Measurements from ENCODE around the gene CARD11.
"Not testable (repeated sequence)": the region's sequence is repeated elsewhere in the genome, so short reads cannot be mapped to it uniquely, and the experiment has no call there.

The CARD11 gene

DNA sequence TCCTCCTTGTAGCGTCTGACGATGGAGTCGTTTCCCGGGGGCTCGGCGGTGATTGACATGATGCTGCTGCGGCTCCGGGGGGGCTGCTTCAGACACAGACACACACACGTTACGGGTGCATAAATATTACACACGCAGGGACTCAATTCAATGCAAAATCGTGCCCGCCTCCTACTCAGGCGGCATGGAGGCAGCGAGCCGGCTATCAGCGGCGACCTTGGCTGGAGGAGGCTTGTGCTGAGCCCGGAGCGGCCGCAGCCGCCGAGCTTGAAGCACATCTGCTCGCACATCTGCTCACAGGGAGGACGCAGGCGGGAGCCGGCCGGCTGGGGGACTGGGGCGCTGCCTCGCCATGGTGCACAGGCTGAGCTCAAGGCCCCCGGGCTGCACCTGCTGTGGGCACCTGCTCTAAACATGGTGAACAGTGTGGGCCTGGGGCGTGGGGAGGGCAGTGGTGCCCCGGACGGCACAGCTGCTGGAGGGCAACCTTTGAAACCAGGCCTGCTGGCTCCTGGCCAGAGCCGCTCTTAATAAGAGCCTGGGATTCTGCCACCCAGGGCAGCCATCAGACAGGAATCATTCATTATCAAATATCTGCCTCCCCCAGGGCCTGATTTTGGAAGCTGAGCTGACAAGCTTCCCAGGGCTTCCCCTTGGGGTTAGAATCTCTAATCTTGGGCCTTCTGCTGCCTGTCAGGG, 114.9 kb downstream of the CARD11 start:
- DNase-seq (ENCODE audit: low read depth in 2 of 2, low spot score in 1 of 2) = no peak

GRCh38 chr7:2928256-2928612, 115.4 kb downstream of the CARD11 start:
- DNase-seq (ENCODE audit: low read depth in 2 of 2, low spot score in 1 of 2) = no peak

DNA sequence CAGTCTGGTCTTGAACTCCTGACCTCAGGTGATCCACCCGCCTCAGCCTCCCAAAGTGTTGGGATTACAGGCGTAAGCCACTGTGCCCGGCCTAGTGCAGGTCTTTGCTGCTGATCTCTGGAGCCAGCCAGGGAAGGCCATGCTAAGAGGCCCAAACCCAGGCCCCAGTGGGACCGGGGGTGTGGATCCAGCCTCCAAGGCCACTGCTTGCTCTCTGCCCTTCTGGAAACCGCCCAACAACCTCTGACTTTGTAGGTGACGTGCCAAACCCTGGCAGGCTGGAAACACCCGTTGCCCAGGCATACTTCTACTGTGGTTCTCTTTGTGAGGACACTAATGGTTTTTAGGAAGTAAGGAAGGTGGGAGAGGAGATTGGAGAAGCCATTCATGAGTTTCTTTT, 116.1 kb downstream of the CARD11 start:
- no peak for DNase-seq (ENCODE audit: low read depth in 2 of 2, low spot score in 1 of 2)

DNA sequence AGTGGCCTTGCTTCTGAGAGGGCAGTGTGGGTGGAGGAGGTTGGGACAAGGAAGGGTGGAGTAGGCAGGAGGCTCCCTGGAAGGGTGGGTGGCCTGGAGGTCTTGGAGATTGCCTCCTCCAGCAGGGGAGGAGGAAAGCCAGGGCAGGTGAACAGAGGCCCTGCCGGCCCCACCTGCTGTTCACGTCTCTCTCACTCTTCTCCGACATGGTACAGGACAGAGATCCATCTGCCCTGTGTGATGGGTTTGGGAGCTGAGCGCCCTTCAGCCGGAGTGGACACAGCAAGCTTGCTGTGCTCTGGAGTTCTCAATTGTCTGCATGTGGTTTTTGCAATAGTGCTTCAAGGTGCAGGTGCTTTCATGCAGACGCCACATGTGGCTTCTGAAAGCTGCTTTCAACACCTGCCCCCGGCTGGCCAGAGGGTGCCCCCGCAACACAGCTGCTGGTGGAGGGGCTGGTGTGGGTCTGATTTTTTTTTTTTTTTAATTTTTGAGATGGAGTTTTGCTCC, 116.7 kb downstream of the CARD11 start:
- no peak for DNase-seq (ENCODE audit: low read depth in 2 of 2, low spot score in 1 of 2)

DNA sequence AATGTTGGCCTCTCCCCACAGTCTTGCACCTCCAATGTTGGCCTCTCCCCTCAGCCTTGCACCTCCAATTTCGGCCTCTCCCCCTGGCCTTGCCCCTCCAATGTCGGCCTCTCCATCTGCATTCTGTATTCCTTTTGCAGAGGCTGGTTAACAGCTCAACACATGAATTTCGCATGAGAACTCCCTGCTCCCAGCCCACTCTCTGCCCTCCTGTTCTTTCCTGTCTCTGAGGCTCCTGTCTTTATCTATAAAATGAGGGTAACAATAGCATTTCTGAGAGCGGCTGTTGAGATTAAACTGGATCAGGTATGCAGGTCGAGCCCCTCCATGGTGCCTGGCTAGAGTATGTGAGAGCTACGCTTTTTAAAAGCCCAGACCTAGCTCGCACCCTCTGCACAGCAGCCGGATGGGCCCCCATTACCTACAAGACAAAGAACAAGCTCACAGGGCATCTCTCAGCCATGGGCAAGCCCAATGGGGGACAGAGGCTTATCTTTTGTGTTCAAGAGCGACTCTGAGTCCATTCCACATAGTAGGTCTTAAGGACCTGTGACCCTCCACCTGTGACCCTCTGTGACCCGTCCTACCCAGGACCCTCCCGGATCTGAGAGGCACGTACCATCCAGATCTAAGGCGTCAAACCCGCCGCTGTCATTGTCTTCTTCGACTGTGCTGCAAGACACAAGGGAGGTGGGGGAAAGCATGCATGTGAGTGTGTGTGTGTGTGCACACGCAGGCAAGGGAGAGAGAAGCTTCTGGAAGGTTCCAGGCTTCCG, 117.4 kb downstream of the CARD11 start:
- DNase-seq (ENCODE audit: low read depth in 2 of 2, low spot score in 1 of 2) = no peak

DNA sequence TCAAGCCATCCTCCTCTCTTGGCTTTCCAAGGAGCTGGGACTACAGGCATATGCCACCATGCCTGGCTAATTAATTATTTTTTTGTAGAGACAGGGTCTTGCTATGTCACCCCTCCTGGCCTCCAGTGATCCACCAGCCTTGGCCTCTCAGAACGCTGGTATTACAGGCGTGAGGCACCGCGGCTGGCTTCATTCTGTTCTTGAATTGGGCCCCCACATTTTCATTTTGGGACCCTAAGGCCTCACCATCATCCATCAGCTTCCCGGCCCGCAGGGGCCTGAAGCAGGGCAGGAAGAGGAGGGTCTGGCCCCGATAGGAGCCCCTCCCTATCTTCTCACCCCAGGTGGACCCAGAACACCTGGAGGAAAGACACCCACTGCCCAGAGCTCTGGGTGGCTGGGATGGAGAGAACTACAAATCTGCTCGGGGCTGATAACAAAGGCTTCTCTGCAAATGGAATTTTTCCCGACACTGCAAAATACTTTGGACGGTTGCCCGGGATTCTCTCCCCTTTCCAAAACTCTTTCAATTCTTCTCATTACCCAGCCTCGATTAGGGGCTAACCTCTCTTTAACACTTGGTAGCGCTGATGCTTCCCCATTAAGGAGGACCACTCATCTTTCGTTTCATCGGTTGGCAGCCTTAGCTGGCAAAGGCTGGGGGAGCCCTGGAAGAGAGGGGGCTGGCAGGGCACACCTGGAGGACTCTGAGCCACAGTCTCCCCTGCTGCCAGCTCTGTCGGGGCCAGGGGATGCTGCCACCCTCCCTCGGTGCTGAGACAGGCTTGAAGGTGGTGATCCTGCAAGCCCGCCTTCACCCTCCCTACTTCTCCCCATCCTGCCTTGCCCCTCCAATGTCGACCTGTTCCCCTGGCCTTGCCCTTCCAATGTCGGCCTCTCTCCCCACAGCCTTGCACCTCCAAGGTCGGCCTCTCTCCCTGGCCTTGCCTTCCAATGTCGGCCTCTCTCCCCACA, 118.5 kb downstream of the CARD11 start:
- no peak for DNase-seq (ENCODE audit: low read depth in 2 of 2, low spot score in 1 of 2)

DNA sequence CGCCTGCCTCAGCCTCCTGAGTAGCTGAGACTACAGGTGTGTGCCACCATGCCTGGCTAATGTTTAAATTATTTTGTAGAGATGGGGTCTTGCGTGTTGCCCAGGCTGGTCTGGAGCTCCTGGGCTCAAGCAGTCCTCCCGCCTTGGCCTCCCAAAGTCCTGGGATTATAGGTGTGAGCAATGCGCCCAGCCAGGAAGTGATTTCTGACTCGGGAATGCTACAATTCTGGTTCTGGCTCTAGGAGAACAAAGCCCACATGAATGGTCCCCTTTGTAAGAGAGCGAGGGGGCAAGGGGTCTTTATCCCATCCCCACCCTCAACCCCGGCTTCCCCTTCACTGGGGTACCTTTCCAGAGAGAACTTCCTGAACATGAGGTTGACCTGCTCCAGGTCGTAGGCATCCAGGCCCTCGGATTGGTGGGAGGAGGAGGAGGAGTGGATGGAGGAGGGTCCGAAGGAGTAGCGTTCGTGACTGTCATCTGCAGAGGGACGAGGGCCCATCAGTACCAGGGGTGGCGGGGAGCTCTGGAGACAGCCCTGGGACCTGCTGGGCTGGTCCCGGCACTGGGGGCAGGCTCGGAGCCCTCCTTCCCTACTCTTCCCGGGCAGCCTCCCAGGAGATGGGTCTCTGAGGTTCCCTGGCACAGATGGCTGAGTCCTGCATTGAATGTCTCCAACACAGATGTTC, 119.6 kb downstream of the CARD11 start:
- no peak for DNase-seq (ENCODE audit: low read depth in 2 of 2, low spot score in 1 of 2)

DNA sequence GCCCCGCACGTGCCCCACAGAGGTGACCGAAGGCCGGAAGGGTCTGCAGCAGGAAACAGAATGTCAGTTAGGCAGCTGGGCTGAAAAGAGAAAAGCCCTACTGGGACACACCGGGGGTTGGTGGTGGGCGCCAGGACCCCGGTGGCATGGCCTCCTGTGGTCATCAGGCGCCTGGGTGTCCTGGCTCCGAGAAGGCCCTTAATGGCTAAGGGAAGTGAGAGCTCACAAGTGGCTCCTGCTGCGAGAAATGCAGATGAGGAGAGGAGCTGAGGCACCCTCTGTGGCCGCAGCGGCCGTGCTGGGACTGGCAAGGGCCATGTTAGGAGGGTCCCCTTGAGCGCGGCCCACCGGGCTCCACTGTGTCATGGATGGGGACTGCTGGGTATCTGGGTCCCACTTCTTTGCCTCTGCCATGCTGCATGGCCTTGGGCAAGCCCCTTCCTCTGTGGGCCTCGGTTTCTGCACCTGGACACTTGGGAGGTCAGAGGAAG, 120.3 kb downstream of the CARD11 start:
- no peak for DNase-seq (ENCODE audit: low read depth in 2 of 2, low spot score in 1 of 2)

GRCh38 chr7:2922866-2923265, 120.8 kb downstream of the CARD11 start:
- DNase-seq (ENCODE audit: low read depth in 2 of 2, low spot score in 1 of 2) = no peak

DNA sequence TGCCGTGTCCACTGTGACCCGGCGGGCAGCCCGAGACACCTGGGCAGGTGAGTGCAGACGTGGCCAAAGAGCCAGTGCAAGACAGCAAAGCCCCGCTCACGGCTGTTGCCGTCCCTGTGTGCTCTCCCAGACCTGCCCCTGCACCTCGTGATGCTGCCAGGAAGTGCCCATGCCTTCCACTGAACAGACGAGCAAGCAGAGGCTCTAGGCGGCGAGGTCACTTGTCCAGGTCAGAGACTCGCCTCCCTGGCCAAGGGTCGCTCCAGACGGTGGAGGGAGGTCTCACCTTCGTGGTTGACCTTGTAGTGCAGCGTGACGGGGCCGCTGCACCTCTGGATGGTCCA, 121.3 kb downstream of the CARD11 start:
- DNase-seq (ENCODE audit: low read depth in 2 of 2, low spot score in 1 of 2) = no peak

DNA sequence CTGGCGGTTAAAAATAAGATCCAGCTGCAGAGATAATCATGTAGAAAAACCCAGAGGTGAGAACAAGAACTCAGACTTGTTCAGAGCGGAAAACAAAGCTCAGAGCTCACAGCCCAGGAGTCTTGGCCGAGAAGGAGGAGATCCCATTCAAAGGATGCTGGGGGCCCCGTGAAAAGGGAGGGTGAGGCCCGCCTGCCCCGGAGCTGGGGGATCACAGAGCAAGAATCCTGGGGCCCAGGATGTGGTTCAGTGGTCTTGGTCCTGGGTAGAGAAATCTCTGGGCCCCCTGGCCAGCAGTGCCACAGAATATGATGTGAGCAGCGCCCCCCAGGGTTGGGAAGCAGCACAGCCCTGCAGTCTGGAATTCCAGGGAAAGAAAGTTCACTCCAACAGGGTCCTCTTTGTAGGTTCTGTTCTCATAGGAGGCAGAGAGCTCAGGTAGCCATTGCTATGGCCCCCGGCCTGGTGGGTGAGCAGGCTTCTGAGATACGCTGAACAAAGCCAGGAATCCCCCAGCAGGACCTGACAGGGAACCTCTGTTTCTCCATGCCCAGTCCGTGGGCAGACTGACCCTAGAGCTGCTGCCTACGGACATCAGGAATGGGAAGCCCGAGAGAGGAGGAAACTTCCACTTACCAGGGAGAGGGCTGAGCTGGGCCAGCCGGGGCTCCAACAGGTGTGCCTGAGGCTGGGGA, 121.9 kb downstream of the CARD11 start:
- DNase-seq (ENCODE audit: low read depth in 2 of 2, low spot score in 1 of 2) = no peak

DNA sequence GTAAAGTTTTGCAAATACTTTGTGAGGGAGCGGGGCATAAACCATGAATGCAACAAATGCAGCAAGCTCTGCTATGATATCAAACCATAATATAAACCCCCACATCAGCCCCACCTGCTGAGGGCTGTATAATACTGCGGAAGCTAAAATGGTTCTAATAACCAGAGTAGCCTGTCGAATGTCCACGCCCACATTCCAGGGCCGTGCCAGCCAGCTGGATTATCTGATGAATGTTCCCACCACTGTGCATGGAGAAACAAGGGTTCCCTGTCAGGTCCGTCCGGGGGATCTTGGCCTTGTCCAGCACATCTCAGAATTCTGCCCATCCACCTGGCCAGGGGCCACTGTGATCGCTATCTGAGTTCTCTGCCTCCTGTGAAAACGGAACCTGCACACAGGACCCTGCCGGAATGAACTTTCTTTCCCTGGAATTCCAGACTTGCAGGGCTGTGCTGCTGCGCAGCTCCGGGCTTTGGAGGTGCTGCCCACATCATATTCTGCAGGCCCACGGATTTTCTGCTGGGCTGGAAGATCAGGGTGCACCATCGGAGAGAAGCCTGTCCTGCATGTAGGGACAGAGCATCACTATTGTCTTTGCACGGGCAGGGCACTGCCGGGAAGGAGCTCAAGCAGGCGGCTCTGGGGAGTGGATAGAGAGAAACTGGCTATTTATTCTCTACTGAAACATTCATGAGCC, 122.6 kb downstream of the CARD11 start:
- DNase-seq (ENCODE audit: low read depth in 2 of 2, low spot score in 1 of 2) = no peak

DNA sequence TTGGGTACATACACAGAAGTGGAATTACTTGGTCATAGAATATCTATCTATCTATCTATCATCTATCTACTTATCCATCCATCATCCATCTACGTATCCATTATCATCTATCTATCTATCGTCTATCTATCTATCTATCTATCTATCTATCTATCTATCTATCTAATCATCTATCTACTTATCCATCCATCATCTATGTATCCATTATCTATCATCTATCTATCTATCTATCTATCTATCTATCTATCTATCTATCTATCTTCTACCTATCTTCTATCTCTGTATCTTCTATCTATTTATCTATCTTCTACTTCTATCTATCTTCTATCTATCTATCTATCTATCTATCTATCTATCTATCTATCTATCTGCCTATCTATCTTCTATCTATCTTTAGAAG, 123.2 kb downstream of the CARD11 start:
- DNase-seq (ENCODE audit: low read depth in 2 of 2, low spot score in 1 of 2) = not testable (repeated sequence)

GRCh38 chr7:2920041-2920440, 123.6 kb downstream of the CARD11 start:
- DNase-seq (ENCODE audit: low read depth in 2 of 2, low spot score in 1 of 2) = no peak

DNA sequence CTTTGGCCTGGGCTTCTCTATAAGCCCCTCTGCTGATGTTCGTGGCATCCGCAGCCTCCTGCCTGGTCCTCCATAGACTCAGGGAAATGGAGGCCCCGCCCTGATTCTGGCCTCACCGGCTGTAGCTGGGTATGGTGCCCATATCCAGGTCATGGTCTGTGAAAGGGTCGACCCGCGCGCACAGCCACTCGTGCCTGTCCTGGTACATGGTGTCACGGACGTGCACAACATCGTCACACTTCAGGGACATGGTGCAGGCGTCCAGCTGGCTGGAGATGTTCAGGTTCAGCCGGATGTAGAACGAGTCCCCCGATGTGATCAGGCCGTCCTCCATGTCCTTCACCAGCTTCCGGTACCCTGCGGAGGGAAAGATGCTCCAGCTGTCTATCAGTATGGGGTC, 124.4 kb downstream of the CARD11 start:
- no peak for DNase-seq (ENCODE audit: low read depth in 2 of 2, low spot score in 1 of 2)

DNA sequence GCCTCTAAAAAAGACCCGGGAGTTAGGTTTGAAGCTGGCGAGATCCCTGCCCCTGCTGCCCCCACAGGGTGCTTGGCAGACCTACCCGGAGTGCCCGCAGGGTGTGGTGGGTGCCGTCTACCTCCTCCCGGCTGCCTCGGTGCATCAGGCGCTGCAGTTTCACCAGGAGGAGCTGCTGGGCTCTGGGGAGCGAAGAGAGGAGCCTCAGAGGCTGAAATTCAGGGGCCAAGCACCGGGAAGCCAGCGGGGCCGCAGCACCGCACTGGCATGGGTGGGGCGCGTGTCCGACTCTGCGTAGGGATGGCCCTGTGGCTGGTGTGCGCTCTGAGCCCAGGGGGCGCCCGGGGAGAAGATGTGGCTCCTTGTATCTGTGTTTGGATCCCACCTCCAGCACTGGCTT, 125.3 kb downstream of the CARD11 start:
- DNase-seq (ENCODE audit: low read depth in 2 of 2, low spot score in 1 of 2) = no peak

DNA sequence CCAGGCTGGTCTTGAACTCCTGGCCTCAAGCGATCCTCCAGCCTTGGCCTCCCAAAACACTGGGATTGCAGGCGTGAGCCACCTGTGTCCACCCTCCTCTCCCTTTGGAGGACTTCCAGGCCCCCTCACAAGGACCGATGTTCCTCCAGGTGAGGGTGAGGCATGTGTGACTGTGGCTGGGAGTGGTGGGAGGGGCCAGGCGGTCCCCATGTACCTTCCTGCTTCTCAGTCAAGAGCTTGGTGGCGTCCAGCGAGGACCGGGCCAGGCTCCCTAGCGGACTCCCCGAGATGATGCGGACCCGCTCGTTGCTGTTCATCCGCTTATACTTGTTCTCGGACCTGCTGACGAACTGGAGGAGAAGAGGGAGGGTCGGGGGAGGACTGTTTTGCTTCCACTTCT, 128.6 kb downstream of the CARD11 start:
- DNase-seq (ENCODE audit: low read depth in 2 of 2, low spot score in 1 of 2) = no peak

GRCh38 chr7:2913760-2914387, 129.8 kb downstream of the CARD11 start:
- DNase-seq (ENCODE audit: low read depth in 2 of 2, low spot score in 1 of 2) = no peak
